ENCODE results near the gene COLQ.

DNA sequence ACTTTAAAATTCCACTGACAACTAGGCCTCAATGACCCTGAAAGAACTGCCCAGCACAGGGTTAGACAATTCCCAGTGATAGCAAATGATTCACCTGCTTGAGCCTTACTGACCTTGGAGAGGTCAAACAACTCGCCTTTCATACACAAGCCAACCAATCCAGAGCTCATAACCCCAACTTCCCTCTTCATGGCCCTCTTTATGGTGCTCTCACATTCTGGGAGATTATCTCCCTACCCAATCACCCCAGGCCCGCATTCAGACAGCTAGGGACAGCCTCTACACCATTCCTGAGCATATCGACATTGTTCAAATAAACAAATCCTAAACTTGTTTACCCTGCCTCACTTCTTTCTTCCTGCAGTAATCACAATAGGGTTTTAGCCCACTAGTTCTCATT lies 32.2 kb upstream of the COLQ start:
- TF ChIP-seq, protein P1, sequence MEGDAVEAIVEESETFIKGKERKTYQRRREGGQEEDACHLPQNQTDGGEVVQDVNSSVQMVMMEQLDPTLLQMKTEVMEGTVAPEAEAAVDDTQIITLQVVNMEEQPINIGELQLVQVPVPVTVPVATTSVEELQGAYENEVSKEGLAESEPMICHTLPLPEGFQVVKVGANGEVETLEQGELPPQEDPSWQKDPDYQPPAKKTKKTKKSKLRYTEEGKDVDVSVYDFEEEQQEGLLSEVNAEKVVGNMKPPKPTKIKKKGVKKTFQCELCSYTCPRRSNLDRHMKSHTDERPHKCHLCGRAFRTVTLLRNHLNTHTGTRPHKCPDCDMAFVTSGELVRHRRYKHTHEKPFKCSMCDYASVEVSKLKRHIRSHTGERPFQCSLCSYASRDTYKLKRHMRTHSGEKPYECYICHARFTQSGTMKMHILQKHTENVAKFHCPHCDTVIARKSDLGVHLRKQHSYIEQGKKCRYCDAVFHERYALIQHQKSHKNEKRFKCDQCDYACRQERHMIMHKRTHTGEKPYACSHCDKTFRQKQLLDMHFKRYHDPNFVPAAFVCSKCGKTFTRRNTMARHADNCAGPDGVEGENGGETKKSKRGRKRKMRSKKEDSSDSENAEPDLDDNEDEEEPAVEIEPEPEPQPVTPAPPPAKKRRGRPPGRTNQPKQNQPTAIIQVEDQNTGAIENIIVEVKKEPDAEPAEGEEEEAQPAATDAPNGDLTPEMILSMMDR (IDR thresholded peaks at IDR 0.05): no peak
- no peak for TF ChIP-seq POLR2AphosphoS5 (IDR thresholded peaks at IDR 0.05; ENCODE audit: low read depth, low read length)
- no peak for TF ChIP-seq TCF7L2 (IDR thresholded peaks at IDR 0.05; ENCODE audit: low read depth, low read length)
- TF ChIP-seq REST (IDR thresholded peaks at IDR 0.05; ENCODE audit: insufficient read depth in 1 of 2, low read depth in 2 of 2, low read length in 1 of 2): no peak
- no peak for TF ChIP-seq SIN3A (IDR thresholded peaks at IDR 0.05; ENCODE audit: borderline replicate concordance, insufficient read depth, low read depth, low read length)
